ENCODE results near the gene DNAI1. TPM values are rescaled to one million over a fixed set of nuclear protein-coding genes. Genes with fewer than 3 reads are reported as not detected.

DNAI1 gene
- total RNA-seq, 2 donors from 2014 or later: 2.5 to 4.1 TPM

DNA sequence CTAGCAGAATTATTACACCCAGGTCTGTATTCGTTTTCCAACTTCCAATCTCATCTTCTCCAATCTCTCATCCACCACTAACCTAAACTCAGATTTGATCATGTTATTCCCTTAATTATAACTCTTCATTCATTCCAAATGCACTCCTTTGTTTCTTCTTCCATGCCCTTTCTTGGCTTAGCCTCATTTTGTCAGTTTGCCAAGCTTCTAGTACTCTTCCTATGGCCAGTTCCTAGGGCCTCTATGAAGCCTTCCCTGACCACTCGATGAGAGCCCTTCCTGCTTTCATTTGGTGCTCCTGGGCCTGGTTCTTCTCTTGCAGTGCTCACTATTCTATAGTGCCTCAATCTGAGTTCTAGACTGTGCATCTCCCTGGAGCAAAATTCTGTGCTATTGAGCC is 6.0 kb upstream of the DNAI1 start:
- 91 to 93% methylated on average over 2 of the region's 2 CpGs for WGBS, 2 experiments (ENCODE audit: insufficient coverage in 1 of 2, insufficient read length in 1 of 2)
- Mint-ChIP-seq H3K4me1 (peaks cover 29% of the 10 kb centered on the region), H3K9me3 (no peaks in the 10 kb centered on the region), H3K36me3 (ENCODE audit: low read depth) (no peaks in the 10 kb centered on the region), H3K27me3 (ENCODE audit: insufficient read depth) (no peaks in the 10 kb centered on the region), H3K4me3 (no peak overlapping the region), H3K27ac (no peak overlapping the region)
- TF ChIP-seq, protein P1, sequence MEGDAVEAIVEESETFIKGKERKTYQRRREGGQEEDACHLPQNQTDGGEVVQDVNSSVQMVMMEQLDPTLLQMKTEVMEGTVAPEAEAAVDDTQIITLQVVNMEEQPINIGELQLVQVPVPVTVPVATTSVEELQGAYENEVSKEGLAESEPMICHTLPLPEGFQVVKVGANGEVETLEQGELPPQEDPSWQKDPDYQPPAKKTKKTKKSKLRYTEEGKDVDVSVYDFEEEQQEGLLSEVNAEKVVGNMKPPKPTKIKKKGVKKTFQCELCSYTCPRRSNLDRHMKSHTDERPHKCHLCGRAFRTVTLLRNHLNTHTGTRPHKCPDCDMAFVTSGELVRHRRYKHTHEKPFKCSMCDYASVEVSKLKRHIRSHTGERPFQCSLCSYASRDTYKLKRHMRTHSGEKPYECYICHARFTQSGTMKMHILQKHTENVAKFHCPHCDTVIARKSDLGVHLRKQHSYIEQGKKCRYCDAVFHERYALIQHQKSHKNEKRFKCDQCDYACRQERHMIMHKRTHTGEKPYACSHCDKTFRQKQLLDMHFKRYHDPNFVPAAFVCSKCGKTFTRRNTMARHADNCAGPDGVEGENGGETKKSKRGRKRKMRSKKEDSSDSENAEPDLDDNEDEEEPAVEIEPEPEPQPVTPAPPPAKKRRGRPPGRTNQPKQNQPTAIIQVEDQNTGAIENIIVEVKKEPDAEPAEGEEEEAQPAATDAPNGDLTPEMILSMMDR (conservative IDR thresholded peaks at IDR 0.05): no peak
- DNase-seq: no peak
- no peaks in the 10 kb centered on the region for H3K27me3 ChIP-seq (ENCODE audit: control insufficient read depth, insufficient read depth, low read length, poor library complexity, severe bottlenecking)
- H3K4me1 ChIP-seq (ENCODE audit: control insufficient read depth, insufficient read depth, low read length): peaks cover 10% of the 10 kb centered on the region
- H3K36me3 ChIP-seq (ENCODE audit: control insufficient read depth, insufficient read depth, low read length): no peaks in the 10 kb centered on the region
- no peak overlapping the region for H3K4me3 ChIP-seq (ENCODE audit: low read length)
- H3K27ac ChIP-seq (ENCODE audit: low read depth, low read length): no peak overlapping the region
- no peak overlapping the region for H3K9ac ChIP-seq (ENCODE audit: extremely low read depth, low read length, poor library complexity, severe bottlenecking)
- no peaks in the 10 kb centered on the region for H3K9me3 ChIP-seq (ENCODE audit: control insufficient read depth, low read length)

DNA sequence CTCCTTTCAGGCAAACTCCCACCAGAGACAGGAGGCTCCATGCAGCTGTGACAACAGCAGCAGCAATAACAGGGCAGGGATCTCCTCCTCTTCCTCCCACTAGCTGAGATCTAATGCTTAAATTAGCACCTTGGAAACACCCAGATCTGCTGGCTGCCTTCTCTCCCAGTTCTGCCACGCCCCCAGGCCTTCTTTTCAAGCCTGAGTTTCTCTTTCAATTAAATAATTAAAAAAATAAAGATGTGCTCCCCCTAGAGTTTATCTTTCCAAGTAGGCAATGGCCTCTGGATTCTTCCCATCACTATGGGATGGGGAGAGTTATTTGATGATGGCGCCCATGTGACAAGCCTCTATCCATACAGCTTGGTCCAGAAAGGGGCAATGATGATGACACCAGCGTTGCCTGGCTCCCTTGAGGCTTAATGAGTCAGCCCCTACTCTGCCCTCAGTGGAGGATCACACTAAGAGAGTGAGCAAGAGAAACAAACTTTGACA is 4.0 kb upstream of the DNAI1 start:
- TF ChIP-seq, protein P1 (conservative IDR thresholded peaks at IDR 0.05): peak; percentile 32
- Histone ChIP-seq H3K9me3 (ENCODE audit: control insufficient read depth, low read length) (no peaks in the 10 kb centered on the region), H3K4me1 (ENCODE audit: control insufficient read depth, insufficient read depth, low read length) (peaks cover 5% of the 10 kb centered on the region), H3K27me3 (ENCODE audit: control insufficient read depth, insufficient read depth, low read length, poor library complexity, severe bottlenecking) (no peaks in the 10 kb centered on the region), H3K4me3 (ENCODE audit: low read length) (no peak overlapping the region), H3K27ac (ENCODE audit: low read depth, low read length) (no peak overlapping the region), H3K9ac (ENCODE audit: extremely low read depth, low read length, poor library complexity, severe bottlenecking) (no peak overlapping the region), H3K36me3 (ENCODE audit: control insufficient read depth, insufficient read depth, low read length) (no peaks in the 10 kb centered on the region)
- no peak for DNase-seq
- H3K4me3 Mint-ChIP-seq: no peak overlapping the region
- H3K27me3 Mint-ChIP-seq (ENCODE audit: insufficient read depth): peaks cover 9% of the 10 kb centered on the region
- no peak overlapping the region for H3K27ac Mint-ChIP-seq
- H3K4me1 Mint-ChIP-seq: peaks cover 35% of the 10 kb centered on the region
- H3K36me3 Mint-ChIP-seq (ENCODE audit: low read depth): no peaks in the 10 kb centered on the region
- 84% methylated on average over 3 of the region's 3 CpGs; no CpG with 5 or more reads in 1 of the 2 experiments for WGBS, 2 experiments (ENCODE audit: insufficient coverage in 1 of 2, insufficient read length in 1 of 2)
- H3K9me3 Mint-ChIP-seq: no peaks in the 10 kb centered on the region

DNA sequence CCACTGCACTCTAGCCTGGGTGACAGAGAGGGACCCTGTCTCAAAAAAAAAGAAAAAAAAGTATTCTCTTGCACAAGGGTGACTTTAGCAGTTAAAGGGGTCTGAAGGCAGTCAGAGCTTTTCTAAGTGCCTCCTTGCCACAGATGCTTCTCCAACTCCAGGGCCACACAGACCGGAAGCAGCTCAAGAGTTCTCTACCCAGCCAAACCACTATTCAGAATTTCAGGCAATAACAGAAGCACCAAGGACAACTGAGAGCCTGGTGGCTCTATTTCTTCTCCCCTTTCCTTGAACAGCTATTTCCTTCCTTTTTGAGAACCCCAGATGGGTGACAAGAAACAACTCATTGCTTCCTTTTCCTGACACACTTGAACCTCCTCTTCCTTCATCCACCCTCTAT is 2.5 kb upstream of the DNAI1 start:
- H3K27ac Mint-ChIP-seq: no peak overlapping the region
- TF ChIP-seq, protein P1 (conservative IDR thresholded peaks at IDR 0.05): no peak
- WGBS, 2 experiments (ENCODE audit: insufficient coverage in 1 of 2, insufficient read length in 1 of 2): 97 to 100% methylated on average over 1 of the region's 1 CpG
- peaks cover 16% of the 10 kb centered on the region for H3K27me3 Mint-ChIP-seq (ENCODE audit: insufficient read depth)
- no peak for DNase-seq
- Histone ChIP-seq H3K4me1 (ENCODE audit: control insufficient read depth, insufficient read depth, low read length) (peaks cover 5% of the 10 kb centered on the region), H3K27ac (ENCODE audit: low read depth, low read length) (no peak overlapping the region), H3K9ac (ENCODE audit: extremely low read depth, low read length, poor library complexity, severe bottlenecking) (no peak overlapping the region), H3K36me3 (ENCODE audit: control insufficient read depth, insufficient read depth, low read length) (no peaks in the 10 kb centered on the region), H3K4me3 (ENCODE audit: low read length) (peak overlapping the region; percentile 92), H3K27me3 (ENCODE audit: control insufficient read depth, insufficient read depth, low read length, poor library complexity, severe bottlenecking) (no peaks in the 10 kb centered on the region), H3K9me3 (ENCODE audit: control insufficient read depth, low read length) (no peaks in the 10 kb centered on the region)
- H3K4me3 Mint-ChIP-seq: no peak overlapping the region
- H3K9me3 Mint-ChIP-seq: no peaks in the 10 kb centered on the region
- peaks cover 29% of the 10 kb centered on the region for H3K4me1 Mint-ChIP-seq
- H3K36me3 Mint-ChIP-seq (ENCODE audit: low read depth): no peaks in the 10 kb centered on the region

Measured in endodermal cell (in vitro differentiated cells).